Measurements from ENCODE around the gene CLDN15.

- TF ChIP-seq, protein P1, sequence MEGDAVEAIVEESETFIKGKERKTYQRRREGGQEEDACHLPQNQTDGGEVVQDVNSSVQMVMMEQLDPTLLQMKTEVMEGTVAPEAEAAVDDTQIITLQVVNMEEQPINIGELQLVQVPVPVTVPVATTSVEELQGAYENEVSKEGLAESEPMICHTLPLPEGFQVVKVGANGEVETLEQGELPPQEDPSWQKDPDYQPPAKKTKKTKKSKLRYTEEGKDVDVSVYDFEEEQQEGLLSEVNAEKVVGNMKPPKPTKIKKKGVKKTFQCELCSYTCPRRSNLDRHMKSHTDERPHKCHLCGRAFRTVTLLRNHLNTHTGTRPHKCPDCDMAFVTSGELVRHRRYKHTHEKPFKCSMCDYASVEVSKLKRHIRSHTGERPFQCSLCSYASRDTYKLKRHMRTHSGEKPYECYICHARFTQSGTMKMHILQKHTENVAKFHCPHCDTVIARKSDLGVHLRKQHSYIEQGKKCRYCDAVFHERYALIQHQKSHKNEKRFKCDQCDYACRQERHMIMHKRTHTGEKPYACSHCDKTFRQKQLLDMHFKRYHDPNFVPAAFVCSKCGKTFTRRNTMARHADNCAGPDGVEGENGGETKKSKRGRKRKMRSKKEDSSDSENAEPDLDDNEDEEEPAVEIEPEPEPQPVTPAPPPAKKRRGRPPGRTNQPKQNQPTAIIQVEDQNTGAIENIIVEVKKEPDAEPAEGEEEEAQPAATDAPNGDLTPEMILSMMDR (IDR thresholded peaks at IDR 0.05) = no peak
- TF ChIP-seq ZFX (IDR thresholded peaks at IDR 0.05; ENCODE audit: borderline replicate concordance) = no peak
Measured at GRCh38 chr7:101235522-101235921, 2.1 kb downstream of the CLDN15 start.
